Stimulated activated CD8-positive, alpha-beta memory T cell treated with anti-CD3 and anti-CD28 coated beads, Interleukin-4, amount 100 ng/mL, for 1 hour (primary cell): ENCODE data around the gene TMCO6.

Experiments
- DNase-seq, 2 donors: peaks; one replicate each; pipeline ENCODE4 v3.0.0-alpha.2; 2020; ENCODE audit warnings: low read depth in 2 of 2, low spot score in 1 of 2

Gene TMCO6

GRCh38 chr5:140672455-140673186, 33.4 kb downstream of the TMCO6 start:
- no peak for DNase-seq

GRCh38 chr5:140673187-140673976, 34.1 kb downstream of the TMCO6 start, which contains the start of gene DND1:
DND1 (minus strand) TSS chr5:140673576; CDS start chr5:140673542, 34 bp downstream.
- no peak for DNase-seq

GRCh38 chr5:140674211-140674610, 35.0 kb downstream of the TMCO6 start:
- no peak for DNase-seq

GRCh38 chr5:140674629-140675028, 35.4 kb downstream of the TMCO6 start:
- no peak for DNase-seq

GRCh38 chr5:140677947-140678346, 38.7 kb downstream of the TMCO6 start:
- DNase-seq = no peak

GRCh38 chr5:140678993-140679392, 39.7 kb downstream of the TMCO6 start:
- DNase-seq = no peak

GRCh38 chr5:140690376-140690932, 51.2 kb downstream of the TMCO6 start:
- DNase-seq = no peak

- peak; percentile 64 to 76 for DNase-seq
Observed at GRCh38 chr5:140690941-140691924, 52.0 kb downstream of the TMCO6 start, which contains the start of the genes HARS1 and HARS2. HARS1 (minus strand) TSS chr5:140691370; CDS start chr5:140691304, 66 bp downstream. HARS2 (plus strand) TSS chr5:140691455; CDS start chr5:140691649, 194 bp downstream.

GRCh38 chr5:140694276-140694675, 55.0 kb downstream of the TMCO6 start:
- DNase-seq = no peak
